AG04450 (cell line): ENCODE data around the gene FAM228A. TPM values are rescaled to one million over a fixed set of nuclear protein-coding genes. Genes with fewer than 3 reads are reported as not detected.

ENCODE experiments used
- CTCF ChIA-PET: fragments of 300-600, 350-600 bp; formaldehyde crosslinking; extraction: SDS; loops from one replicate; lab custom pipeline; 2022; ENCODE audit warnings: antibody characterized with exemption, inconsistent platforms; lab: Charles Lee
- POLR2A ChIA-PET: fragments of 350-600 bp; formaldehyde crosslinking; extraction: SDS; loops from one replicate; lab custom pipeline; 2021; ENCODE audit warnings: antibody characterized with exemption, inconsistent platforms; lab: Yijun Ruan, JAX
- DNase-seq: peaks from one replicate; pipeline ENCODE4 v3.0.0-alpha.2; 2011; ENCODE audit warnings: low read depth, low spot score
- H3K27ac ChIP-seq: one replicate; pipeline ENCODE4 v1.5.1; 2012; ENCODE audit warnings: low read depth, low read length, control low read depth
- H3K27me3 ChIP-seq: one replicate; pipeline ENCODE4 v1.6.0; 2012; ENCODE audit warnings: low read length; ENCODE audit not compliant: control insufficient read depth, insufficient read depth
- H3K4me3 ChIP-seq: 2 replicates; pipeline ENCODE4 v1.5.1; 2011; ENCODE audit warnings: mild to moderate bottlenecking, low read depth, low read length, control low read depth
- H3K9me3 ChIP-seq: 2 replicates; pipeline ENCODE4 v1.5.1; 2012; ENCODE audit warnings: low read length; ENCODE audit not compliant: control insufficient read depth, insufficient read depth
- CTCF ChIP-seq: IDR thresholded peaks from 2 replicates; pipeline ENCODE4 v1.5.1; 2011; ENCODE audit warnings: low read depth, low read length, control low read depth, inconsistent platforms
- polyA plus RNA-seq: library from polyadenylated mRNA; depleted of rRNA; stranded (reverse); fragments of >200 nt; gene quantifications from 2 replicates; pipeline ENCODE4 v1.2.3, GENCODE V29; 2011

Gene FAM228A
- polyA plus RNA-seq, 1 experiment, result 0.07 TPM

DNA sequence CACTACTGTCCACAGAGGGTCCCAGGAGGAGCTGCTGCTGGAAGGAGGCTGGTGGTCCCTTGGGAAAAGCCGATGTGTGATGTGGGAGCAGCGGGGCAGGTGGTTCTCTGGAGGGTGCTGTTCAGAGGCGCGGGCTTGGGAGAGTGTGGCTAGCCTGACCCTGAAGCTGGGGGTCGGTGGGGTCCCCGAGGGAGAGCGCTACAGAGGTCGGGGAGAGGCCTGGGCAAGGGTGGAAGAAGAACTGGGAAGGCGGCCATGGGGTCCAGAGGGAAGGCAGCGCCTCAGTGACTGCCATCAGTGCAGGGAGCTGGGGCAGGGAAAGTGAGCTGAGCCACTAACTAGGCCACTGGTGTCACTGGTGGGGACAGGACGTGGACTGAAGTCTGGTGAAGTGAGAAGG lies 32.5 kb downstream of the FAM228A start:
- CTCF ChIA-PET, result no interaction called here
- Histone ChIP-seq H3K27ac (no peak overlapping the region), H3K4me3 (no peak overlapping the region), H3K27me3 (no peaks in the 10 kb centered on the region), H3K9me3 (no peaks in the 10 kb centered on the region)
- no peak for DNase-seq
- TF ChIP-seq CTCF, result no peak
- POLR2A ChIA-PET, result no interaction called here

DNA sequence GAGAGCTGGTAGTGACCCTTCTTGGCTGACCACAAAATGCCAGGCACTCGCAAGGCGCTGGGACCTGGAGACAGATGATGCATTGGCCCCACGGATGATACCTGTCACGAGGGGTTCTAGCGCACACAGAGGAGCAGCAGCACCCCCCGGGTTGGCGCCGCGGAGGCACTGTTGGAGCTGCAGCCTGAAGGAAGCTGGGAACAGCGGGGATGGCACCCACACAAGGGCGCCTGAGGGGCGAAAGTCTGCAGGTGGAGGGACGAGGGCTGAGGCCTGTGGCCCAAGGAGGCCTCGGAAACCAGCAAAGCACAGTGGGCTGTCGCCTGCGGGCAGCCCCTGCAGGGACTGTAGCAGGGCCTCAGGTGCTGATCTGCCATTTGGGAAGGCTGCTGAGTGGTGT lies 33.6 kb downstream of the FAM228A start:
- H3K27me3 ChIP-seq, result no peaks in the 10 kb centered on the region
- H3K27ac ChIP-seq, result no peak overlapping the region
- CTCF ChIA-PET, result no interaction called here
- no peak for TF ChIP-seq CTCF
- H3K4me3 ChIP-seq, result no peak overlapping the region
- POLR2A ChIA-PET, result no interaction called here
- DNase-seq, result no peak
- no peaks in the 10 kb centered on the region for H3K9me3 ChIP-seq

DNA sequence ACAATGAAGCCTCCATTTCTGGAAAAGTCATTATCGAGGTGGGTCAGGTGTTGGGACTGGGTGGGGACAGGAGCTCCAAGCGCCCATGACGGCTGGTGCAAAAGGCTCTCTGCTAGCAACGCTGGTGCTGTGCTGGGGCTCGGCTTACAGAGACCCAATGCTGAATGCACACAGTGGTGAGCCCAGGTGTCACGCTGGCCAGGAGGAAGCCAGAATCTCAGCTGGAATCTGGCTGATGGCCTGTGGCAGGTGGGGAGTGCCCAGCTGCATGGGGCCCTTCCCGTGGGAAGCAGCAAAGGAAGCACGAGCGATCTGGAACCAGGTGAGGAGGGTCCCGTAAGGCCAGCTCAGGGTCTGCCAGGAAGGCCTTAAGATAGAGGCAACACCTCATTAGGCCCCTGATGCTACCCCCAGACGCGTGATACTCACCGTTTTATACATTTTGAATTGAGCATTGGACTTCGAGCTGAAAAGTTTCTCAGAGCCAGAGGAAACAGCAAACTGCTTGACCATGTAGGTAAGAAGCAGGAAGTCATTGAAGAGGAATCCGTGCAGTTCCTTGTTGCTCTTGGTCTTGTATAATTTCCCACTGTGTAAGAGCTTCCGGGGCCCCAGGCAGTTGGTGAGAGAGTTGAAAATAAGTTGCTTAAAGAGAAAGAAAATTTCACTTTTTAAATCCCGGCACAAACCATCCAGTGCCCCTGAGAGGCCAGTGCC lies 34.7 kb downstream of the FAM228A start:
- DNase-seq, result no peak
- TF ChIP-seq CTCF, result no peak
- ChIA-PET POLR2A (interaction anchor here (1.1 kb wide), 1 partner anchor 118 kb away, joined by 3 read pairs; no protein-coding TSS in a partner anchor), CTCF (no interaction called here)
- H3K9me3 ChIP-seq, result no peaks in the 10 kb centered on the region
- no peaks in the 10 kb centered on the region for H3K27me3 ChIP-seq
- H3K4me3 ChIP-seq, result no peak overlapping the region
- no peak overlapping the region for H3K27ac ChIP-seq

- POLR2A ChIA-PET, result interaction anchor here (1.1 kb wide), 1 partner anchor 118 kb away, joined by 3 read pairs; no protein-coding TSS in a partner anchor
- TF ChIP-seq CTCF, result no peak
- CTCF ChIA-PET, result no interaction called here
- no peaks in the 10 kb centered on the region for H3K9me3 ChIP-seq
- no peak for DNase-seq
- no peak overlapping the region for H3K27ac ChIP-seq
- H3K4me3 ChIP-seq, result no peak overlapping the region
- no peaks in the 10 kb centered on the region for H3K27me3 ChIP-seq
Observed at GRCh38 chr2:24210106-24210455, 35.2 kb downstream of the FAM228A start.

DNA sequence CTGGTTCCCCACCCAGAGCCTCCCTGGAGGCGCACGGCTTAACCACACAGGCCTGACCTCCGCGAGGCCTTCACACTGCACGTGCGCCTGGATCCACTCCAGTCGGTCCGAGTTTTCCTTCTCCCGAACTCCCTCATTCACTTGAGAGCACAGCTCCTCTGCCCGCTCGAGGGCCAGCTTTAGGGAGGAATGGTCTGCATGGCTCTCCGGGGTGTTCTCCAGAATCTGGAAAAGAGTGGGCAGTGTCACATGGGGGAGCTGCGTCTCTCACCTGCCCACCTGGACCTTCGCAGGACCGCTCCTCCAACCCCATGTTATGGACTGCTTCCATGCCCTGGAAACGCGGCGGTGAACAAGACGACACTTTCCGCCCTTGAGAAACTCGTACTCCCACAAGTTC lies 35.9 kb downstream of the FAM228A start:
- DNase-seq, result no peak
- CTCF ChIA-PET, result no interaction called here
- TF ChIP-seq CTCF, result no peak
- POLR2A ChIA-PET, result no interaction called here
- no peak overlapping the region for H3K27ac ChIP-seq
- no peaks in the 10 kb centered on the region for H3K27me3 ChIP-seq
- H3K9me3 ChIP-seq, result no peaks in the 10 kb centered on the region
- H3K4me3 ChIP-seq, result no peak overlapping the region
